ENCODE results near the gene OSBPL2. TPM values are rescaled to one million over a fixed set of nuclear protein-coding genes. Genes with fewer than 3 reads are reported as not detected.

The OSBPL2 gene
- polyA plus RNA-seq, 1 donor = 35.7 TPM

DNA sequence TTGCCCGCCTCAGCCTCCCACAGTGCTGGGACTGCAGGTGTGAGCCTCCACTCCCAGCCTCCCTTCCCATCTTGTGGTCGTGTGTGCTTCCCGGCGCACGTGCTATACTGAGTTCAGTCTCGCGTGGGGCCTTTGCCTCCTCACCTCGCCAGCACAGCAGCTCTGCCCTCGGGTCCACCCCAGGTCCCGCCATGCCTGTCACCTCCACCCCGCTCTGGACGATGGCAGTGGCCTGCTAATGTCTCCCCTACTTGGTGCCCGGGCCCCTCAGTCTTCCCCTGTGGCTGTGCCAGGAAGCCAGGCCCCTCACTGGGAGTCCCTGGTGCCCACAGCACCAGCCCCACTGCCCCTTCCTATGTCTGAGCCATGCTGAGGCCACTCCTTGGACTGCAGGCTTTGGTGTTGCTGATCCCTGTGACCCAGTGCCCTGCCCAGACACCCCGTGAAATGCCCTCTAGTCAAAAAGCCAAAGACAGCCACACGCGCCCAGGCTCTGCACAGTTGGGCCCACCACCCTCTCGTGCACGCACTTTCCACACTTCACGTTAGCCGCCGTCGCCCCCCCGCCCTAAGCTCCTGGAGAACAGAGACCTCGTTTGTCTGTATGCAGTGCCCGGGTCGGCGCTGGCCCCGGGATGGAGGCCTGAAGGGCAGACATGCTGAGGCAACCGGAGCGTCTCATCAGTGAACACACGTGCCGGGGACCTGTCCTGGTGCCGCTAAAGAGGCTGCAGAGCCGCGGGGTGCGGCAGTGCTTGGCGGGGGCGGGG lies 32.5 kb upstream of the OSBPL2 start:
- DNase-seq = no peak

DNA sequence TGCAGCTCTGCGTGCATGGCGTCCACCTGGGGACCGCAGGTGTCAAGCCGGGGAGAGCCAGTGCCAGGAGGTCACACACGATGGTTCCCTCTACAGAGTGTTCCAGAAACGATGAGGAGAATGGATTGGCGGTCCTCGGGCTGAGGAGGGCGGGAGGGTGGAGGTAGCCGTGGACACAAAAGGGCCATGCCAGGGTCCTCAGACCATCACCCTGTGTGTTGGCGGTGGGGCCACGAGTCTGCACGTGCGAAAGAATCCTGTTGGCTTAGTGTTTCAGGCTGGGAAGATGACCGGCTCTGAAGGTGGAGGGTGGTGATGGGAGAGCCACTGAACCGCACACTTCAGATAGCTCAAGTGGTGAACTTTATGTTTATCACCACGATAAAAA lies 31.9 kb upstream of the OSBPL2 start:
- no CpG with 5 or more reads among the region's 17 CpGs for WGBS (ENCODE audit: insufficient coverage, low lambda C conversion rate)
- peaks cover 31% of the 10 kb centered on the region for H3K27me3 ChIP-seq (ENCODE audit: control insufficient read depth, insufficient read depth, low read length)
- no peak for DNase-seq
- peaks cover 18% of the 10 kb centered on the region for H3K36me3 ChIP-seq (ENCODE audit: control insufficient read depth, insufficient read depth, low read length)
- no peak overlapping the region for H3K27ac ChIP-seq (ENCODE audit: low read length)
- H3K4me1 ChIP-seq (ENCODE audit: control insufficient read depth, insufficient read depth, low read length) = no peaks in the 10 kb centered on the region
- no peak overlapping the region for H3K4me3 ChIP-seq (ENCODE audit: low read length)
- no peaks in the 10 kb centered on the region for H3K9me3 ChIP-seq (ENCODE audit: control insufficient read depth, low read depth, low read length)

More for the DNA sequence above, 32.5 kb upstream of the OSBPL2 start:
- H3K36me3 ChIP-seq (ENCODE audit: control insufficient read depth, insufficient read depth, low read length) = peaks cover 24% of the 10 kb centered on the region
- no peak overlapping the region for H3K4me3 ChIP-seq (ENCODE audit: low read length)
- H3K9me3 ChIP-seq (ENCODE audit: control insufficient read depth, low read depth, low read length) = no peaks in the 10 kb centered on the region
- WGBS (ENCODE audit: insufficient coverage, low lambda C conversion rate) = no CpG with 5 or more reads among the region's 38 CpGs
- no peaks in the 10 kb centered on the region for H3K4me1 ChIP-seq (ENCODE audit: control insufficient read depth, insufficient read depth, low read length)
- peaks cover 25% of the 10 kb centered on the region for H3K27me3 ChIP-seq (ENCODE audit: control insufficient read depth, insufficient read depth, low read length)
- no peak overlapping the region for H3K27ac ChIP-seq (ENCODE audit: low read length)

- Histone ChIP-seq H3K4me3 (ENCODE audit: low read length) (no peak overlapping the region), H3K27ac (ENCODE audit: low read length) (no peak overlapping the region), H3K4me1 (ENCODE audit: control insufficient read depth, insufficient read depth, low read length) (no peaks in the 10 kb centered on the region), H3K36me3 (ENCODE audit: control insufficient read depth, insufficient read depth, low read length) (peaks cover 4% of the 10 kb centered on the region), H3K9me3 (ENCODE audit: control insufficient read depth, low read depth, low read length) (no peaks in the 10 kb centered on the region), H3K27me3 (ENCODE audit: control insufficient read depth, insufficient read depth, low read length) (peaks cover 43% of the 10 kb centered on the region)
- WGBS (ENCODE audit: insufficient coverage, low lambda C conversion rate) = no CpG with 5 or more reads among the region's 19 CpGs
- DNase-seq = no peak
These were observed 30.1 kb upstream of the OSBPL2 start for GRCh38 chr20:62208061-62208794.

DNA sequence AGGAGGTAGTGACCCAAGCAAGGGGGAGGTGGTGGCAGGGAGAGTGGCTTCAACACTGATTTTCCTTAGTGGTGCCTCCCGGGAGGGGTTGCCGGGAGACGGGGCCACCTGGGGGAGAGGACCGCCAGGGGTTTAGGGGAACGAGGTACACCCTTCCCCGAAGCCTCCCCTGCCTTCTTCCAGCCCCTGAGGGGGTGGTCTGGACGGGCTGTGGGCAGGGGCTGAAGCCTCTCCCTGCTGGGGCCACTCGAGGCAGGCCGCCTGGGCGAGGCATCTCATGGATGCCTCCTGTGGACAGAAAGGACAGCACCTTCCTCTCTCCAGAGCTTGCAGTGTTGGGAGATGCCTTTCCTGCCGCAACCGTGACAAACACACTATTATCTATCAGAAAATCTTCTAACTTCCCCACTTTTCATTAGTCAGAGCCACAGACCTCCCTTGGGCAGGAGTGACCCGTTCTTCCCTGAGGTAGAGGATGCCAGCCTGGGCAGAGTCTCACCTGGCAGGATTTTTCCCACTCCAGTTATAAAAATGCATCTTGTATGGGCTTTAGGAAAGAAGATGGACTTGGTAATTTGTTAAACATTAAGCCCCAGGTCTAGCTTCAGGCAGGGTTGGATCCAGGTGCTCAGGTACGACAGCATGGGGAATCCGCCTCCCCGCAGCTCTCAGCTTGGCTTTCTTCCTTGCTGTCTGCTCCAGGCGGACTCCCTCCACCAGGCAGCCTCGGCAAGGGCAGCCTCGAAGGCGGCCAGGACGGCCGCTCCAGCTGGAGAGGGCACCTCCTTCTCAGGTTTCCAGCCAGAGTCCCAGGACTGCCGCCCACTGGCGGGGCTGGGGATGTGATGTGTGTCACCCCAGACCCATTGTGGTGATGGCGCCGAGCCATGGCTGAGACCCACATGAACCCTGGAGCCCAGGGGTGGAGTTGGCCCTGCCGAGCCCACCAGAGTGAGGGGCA lies 29.2 kb upstream of the OSBPL2 start:
- no peaks in the 10 kb centered on the region for H3K9me3 ChIP-seq (ENCODE audit: control insufficient read depth, low read depth, low read length)
- H3K27me3 ChIP-seq (ENCODE audit: control insufficient read depth, insufficient read depth, low read length) = peaks cover 47% of the 10 kb centered on the region
- no peak for DNase-seq
- H3K4me1 ChIP-seq (ENCODE audit: control insufficient read depth, insufficient read depth, low read length) = no peaks in the 10 kb centered on the region
- H3K27ac ChIP-seq (ENCODE audit: low read length) = no peak overlapping the region
- no peak overlapping the region for H3K4me3 ChIP-seq (ENCODE audit: low read length)
- WGBS (ENCODE audit: insufficient coverage, low lambda C conversion rate) = no CpG with 5 or more reads among the region's 27 CpGs
- H3K36me3 ChIP-seq (ENCODE audit: control insufficient read depth, insufficient read depth, low read length) = no peaks in the 10 kb centered on the region

DNA sequence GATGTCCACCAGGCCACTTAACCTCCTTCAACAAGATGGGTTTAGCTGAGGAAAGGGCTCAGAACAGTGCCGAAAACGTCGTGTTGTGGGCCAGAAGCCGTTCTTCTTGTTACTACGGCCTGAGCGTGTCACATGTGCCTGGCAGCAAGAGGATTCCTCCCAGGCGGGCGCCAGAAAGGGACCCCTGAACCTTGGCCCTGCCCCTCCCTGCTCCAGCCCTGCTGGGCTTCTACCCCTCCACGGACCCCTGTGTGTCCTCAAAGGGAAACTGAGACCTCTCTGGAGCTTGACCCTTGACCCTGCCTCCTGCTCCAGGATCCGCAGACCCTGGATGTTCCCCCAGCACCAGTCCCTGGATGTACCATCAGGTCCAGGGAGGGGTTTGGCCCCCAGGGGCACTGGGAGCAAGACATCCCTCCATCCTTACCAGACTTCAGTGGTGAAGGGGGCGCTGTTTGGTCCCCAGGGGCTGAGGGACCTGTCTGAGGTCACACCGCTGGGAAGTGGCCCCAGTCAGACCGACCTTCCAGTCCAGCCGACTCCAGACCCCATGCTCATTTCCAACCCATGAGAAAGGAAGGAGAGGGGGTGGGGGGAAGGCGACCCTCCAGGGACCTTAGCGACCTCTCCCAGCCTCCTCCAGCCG lies 28.3 kb upstream of the OSBPL2 start:
- peaks cover 56% of the 10 kb centered on the region for H3K27me3 ChIP-seq (ENCODE audit: control insufficient read depth, insufficient read depth, low read length)
- no CpG with 5 or more reads among the region's 17 CpGs for WGBS (ENCODE audit: insufficient coverage, low lambda C conversion rate)
- H3K9me3 ChIP-seq (ENCODE audit: control insufficient read depth, low read depth, low read length) = no peaks in the 10 kb centered on the region
- H3K4me3 ChIP-seq (ENCODE audit: low read length) = no peak overlapping the region
- DNase-seq = no peak
- no peak overlapping the region for H3K27ac ChIP-seq (ENCODE audit: low read length)
- H3K36me3 ChIP-seq (ENCODE audit: control insufficient read depth, insufficient read depth, low read length) = no peaks in the 10 kb centered on the region
- no peaks in the 10 kb centered on the region for H3K4me1 ChIP-seq (ENCODE audit: control insufficient read depth, insufficient read depth, low read length)

- Histone ChIP-seq H3K36me3 (ENCODE audit: control insufficient read depth, insufficient read depth, low read length) (no peaks in the 10 kb centered on the region), H3K4me3 (ENCODE audit: low read length) (no peak overlapping the region), H3K9me3 (ENCODE audit: control insufficient read depth, low read depth, low read length) (no peaks in the 10 kb centered on the region), H3K4me1 (ENCODE audit: control insufficient read depth, insufficient read depth, low read length) (no peaks in the 10 kb centered on the region), H3K27ac (ENCODE audit: low read length) (no peak overlapping the region), H3K27me3 (ENCODE audit: control insufficient read depth, insufficient read depth, low read length) (peaks cover 61% of the 10 kb centered on the region)
- DNase-seq = no peak
- no CpG with 5 or more reads among the region's 21 CpGs for WGBS (ENCODE audit: insufficient coverage, low lambda C conversion rate)
These were observed 27.8 kb upstream of the OSBPL2 start for GRCh38 chr20:62210496-62210855.

DNA sequence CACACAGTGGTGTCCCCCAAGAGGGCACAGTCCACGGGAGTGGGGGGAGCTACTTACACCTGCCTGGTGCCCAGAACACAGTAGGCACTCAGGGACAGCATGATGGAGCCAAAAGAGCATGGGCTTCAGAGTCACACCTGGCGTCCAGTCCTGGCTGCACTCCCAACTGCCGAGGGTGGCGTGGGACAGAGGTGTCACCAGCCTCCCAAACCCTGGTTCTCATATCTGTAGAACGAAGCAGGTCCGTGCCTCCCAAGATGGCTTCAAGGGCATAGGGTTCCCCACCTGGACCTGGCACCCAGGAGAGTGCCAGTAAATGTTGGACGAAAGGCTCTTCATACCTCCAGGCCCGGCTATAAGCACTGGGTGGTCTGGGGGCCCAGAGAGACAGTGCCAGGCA lies 27.1 kb upstream of the OSBPL2 start:
- Histone ChIP-seq H3K36me3 (ENCODE audit: control insufficient read depth, insufficient read depth, low read length) (no peaks in the 10 kb centered on the region), H3K4me3 (ENCODE audit: low read length) (no peak overlapping the region), H3K27ac (ENCODE audit: low read length) (no peak overlapping the region), H3K9me3 (ENCODE audit: control insufficient read depth, low read depth, low read length) (no peaks in the 10 kb centered on the region), H3K27me3 (ENCODE audit: control insufficient read depth, insufficient read depth, low read length) (peaks cover 67% of the 10 kb centered on the region), H3K4me1 (ENCODE audit: control insufficient read depth, insufficient read depth, low read length) (no peaks in the 10 kb centered on the region)
- no peak for DNase-seq
- WGBS (ENCODE audit: insufficient coverage, low lambda C conversion rate) = no CpG with 5 or more reads among the region's 8 CpGs

DNA sequence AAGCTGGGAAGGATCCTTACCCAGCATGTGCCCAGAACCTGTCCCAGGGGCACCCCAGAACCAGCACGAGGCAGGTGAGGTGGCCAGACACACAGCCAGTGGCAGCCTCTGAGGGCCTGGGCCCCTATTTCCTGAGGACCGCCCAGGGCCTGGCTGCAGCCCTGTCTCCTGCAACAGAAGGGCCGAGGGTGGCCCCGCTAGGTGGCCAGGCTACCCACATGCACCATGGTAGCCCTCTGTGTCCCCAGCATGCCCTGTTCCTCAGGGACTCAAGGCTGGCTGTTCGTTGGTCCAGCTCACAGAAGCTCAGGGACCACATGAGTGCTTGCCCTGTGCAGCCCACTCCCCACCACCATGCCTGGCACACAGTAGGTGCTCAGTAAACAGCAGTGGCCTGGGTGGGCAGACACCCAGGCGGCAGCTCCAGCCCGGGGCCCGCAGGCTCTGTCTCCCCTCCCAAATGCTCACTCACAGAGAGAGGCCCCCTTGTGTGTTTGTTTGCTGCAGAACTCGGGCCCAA lies 26.5 kb upstream of the OSBPL2 start:
- no CpG with 5 or more reads among the region's 9 CpGs for WGBS (ENCODE audit: insufficient coverage, low lambda C conversion rate)
- H3K27ac ChIP-seq (ENCODE audit: low read length) = no peak overlapping the region
- H3K27me3 ChIP-seq (ENCODE audit: control insufficient read depth, insufficient read depth, low read length) = peaks cover 70% of the 10 kb centered on the region
- H3K9me3 ChIP-seq (ENCODE audit: control insufficient read depth, low read depth, low read length) = no peaks in the 10 kb centered on the region
- no peaks in the 10 kb centered on the region for H3K36me3 ChIP-seq (ENCODE audit: control insufficient read depth, insufficient read depth, low read length)
- no peak overlapping the region for H3K4me3 ChIP-seq (ENCODE audit: low read length)
- H3K4me1 ChIP-seq (ENCODE audit: control insufficient read depth, insufficient read depth, low read length) = no peaks in the 10 kb centered on the region
- DNase-seq = no peak

DNA sequence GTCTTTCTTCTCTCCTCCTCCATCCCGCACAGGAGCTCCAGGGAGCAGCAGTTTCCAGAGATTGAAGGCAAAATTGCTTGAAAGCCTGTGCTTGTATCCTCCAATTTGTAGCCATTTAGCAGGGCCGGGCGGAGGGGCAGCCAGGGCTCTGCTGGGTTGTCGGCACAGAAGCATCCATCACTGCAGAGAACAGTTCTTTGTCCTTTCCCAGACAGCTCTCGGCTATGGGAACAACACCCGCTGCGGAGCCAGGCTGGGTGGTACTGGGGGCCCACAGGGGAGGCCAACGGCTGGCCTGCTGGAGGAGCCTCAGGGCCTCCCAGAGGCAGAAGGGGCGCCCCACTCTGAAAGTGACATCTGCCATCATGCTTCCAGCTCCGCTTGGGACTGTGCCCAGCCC lies 26.0 kb upstream of the OSBPL2 start:
- peaks cover 75% of the 10 kb centered on the region for H3K27me3 ChIP-seq (ENCODE audit: control insufficient read depth, insufficient read depth, low read length)
- no peaks in the 10 kb centered on the region for H3K36me3 ChIP-seq (ENCODE audit: control insufficient read depth, insufficient read depth, low read length)
- WGBS (ENCODE audit: insufficient coverage, low lambda C conversion rate) = no CpG with 5 or more reads among the region's 10 CpGs
- H3K9me3 ChIP-seq (ENCODE audit: control insufficient read depth, low read depth, low read length) = no peaks in the 10 kb centered on the region
- H3K27ac ChIP-seq (ENCODE audit: low read length) = no peak overlapping the region
- no peak for DNase-seq
- H3K4me1 ChIP-seq (ENCODE audit: control insufficient read depth, insufficient read depth, low read length) = no peaks in the 10 kb centered on the region
- no peak overlapping the region for H3K4me3 ChIP-seq (ENCODE audit: low read length)
